Chondrocyte (in vitro differentiated cells): ENCODE results near the gene VGF. TPM values are rescaled to one million over a fixed set of nuclear protein-coding genes. Genes with fewer than 3 reads are reported as not detected.
"Not testable (repeated sequence)": the region's sequence is repeated elsewhere in the genome, so short reads cannot be mapped to it uniquely, and the experiment has no call there.

Experiments
- DNase-seq: peaks from one replicate; pipeline ENCODE4 v3.0.0; 2021; ENCODE audit warnings: mixed read lengths, low spot score
- H3K27ac Mint-ChIP-seq: one replicate; pipeline ENCODE4 v1.8.0; 2021; ENCODE audit warnings: mild to moderate bottlenecking, moderate library complexity, mixed read lengths; ENCODE audit not compliant: unreplicated experiment
- H3K27me3 Mint-ChIP-seq: 2 replicates; pipeline ENCODE4 v1.8.0; 2021; ENCODE audit warnings: low read depth, mixed read lengths
- H3K36me3 Mint-ChIP-seq: 2 replicates; pipeline ENCODE4 v1.8.0; 2021; ENCODE audit warnings: low read depth, mixed read lengths
- H3K4me1 Mint-ChIP-seq: 2 replicates; pipeline ENCODE4 v1.8.0; 2021; ENCODE audit warnings: low read depth, mild to moderate bottlenecking, mixed read lengths
- H3K4me3 Mint-ChIP-seq: one replicate; pipeline ENCODE4 v1.8.0; 2021; ENCODE audit warnings: mild to moderate bottlenecking, moderate library complexity, mixed read lengths; ENCODE audit not compliant: unreplicated experiment
- H3K9me3 Mint-ChIP-seq: 2 replicates; pipeline ENCODE4 v1.8.0; 2021; ENCODE audit warnings: low read depth, mixed read lengths
- microRNA-seq: library from miRNA; unstranded; fragments of <30 nt; microRNA quantifications from one replicate; pipeline ENCODE4 v1.2.0, GENCODE V29; 2020; ENCODE audit warnings: borderline number of aligned reads
- total RNA-seq: library from RNA; stranded (reverse); gene quantifications from 3 replicates; pipeline ENCODE4 v1.2.1, GENCODE V29; 2021
- TF ChIP-seq, protein P1 (sequence below): fragments of 200-600 bp; sonication (generic); IDR thresholded peaks from 2 replicates; pipeline ENCODE4 v1.5.0; 2021; ENCODE audit warnings: antibody characterized with exemption, mild to moderate bottlenecking, moderate library complexity

The VGF gene
- total RNA-seq, 1 donor from 2014 or later: 0.22 TPM

DNA sequence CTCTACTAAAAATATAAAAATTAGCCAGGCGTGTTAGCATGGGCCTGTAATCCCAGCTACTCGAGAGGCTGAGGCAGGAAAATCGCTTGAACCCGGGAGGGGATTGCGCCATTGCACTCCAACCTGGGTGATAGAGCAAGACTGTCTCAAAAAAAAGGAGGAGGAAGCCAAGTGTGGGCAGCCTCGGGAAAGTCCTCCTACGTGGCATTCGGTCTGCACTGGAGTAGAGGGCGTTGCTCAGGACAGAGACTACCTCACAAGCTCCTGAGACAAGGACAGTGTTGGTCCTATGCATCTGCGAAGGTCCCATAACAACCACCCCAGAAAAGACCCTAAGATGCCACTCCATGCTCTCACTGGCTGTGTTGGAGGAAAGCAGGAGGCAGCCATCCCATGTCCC, 48.5 kb downstream of the VGF start:
- Mint-ChIP-seq H3K27ac (peak overlapping the region; percentile 98), H3K4me1 (peaks cover 76% of the 10 kb centered on the region), H3K27me3 (no peaks in the 10 kb centered on the region), H3K9me3 (no peaks in the 10 kb centered on the region), H3K36me3 (no peaks in the 10 kb centered on the region), H3K4me3 (no peak overlapping the region)
- TF ChIP-seq, protein P1, sequence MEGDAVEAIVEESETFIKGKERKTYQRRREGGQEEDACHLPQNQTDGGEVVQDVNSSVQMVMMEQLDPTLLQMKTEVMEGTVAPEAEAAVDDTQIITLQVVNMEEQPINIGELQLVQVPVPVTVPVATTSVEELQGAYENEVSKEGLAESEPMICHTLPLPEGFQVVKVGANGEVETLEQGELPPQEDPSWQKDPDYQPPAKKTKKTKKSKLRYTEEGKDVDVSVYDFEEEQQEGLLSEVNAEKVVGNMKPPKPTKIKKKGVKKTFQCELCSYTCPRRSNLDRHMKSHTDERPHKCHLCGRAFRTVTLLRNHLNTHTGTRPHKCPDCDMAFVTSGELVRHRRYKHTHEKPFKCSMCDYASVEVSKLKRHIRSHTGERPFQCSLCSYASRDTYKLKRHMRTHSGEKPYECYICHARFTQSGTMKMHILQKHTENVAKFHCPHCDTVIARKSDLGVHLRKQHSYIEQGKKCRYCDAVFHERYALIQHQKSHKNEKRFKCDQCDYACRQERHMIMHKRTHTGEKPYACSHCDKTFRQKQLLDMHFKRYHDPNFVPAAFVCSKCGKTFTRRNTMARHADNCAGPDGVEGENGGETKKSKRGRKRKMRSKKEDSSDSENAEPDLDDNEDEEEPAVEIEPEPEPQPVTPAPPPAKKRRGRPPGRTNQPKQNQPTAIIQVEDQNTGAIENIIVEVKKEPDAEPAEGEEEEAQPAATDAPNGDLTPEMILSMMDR: no peak
- no peak for DNase-seq

DNA sequence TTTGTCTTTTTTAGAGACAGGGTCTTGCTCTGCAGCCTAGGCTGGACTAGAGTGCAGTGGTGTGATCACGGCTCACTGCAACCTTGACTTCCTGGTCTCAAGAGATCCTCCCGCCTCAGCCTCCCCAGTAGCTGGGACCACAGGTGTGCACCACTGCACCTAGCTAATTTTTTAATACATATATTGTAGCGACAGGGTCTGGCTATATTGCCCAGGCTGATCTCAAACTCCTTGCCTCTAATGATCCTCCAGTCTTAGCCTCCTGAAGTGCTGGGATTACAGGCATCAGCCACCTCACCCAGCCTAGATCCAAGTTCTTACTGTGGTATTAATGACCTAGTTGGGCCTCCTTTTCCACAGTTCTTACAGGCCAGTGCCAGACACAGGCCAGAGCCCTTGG, 50.2 kb downstream of the VGF start:
- Mint-ChIP-seq H3K9me3 (no peaks in the 10 kb centered on the region), H3K36me3 (no peaks in the 10 kb centered on the region), H3K27me3 (no peaks in the 10 kb centered on the region), H3K4me3 (no peak overlapping the region), H3K27ac (peak overlapping the region; percentile 27), H3K4me1 (peaks cover 79% of the 10 kb centered on the region)
- TF ChIP-seq, protein P1: no peak
- no peak for DNase-seq

DNA sequence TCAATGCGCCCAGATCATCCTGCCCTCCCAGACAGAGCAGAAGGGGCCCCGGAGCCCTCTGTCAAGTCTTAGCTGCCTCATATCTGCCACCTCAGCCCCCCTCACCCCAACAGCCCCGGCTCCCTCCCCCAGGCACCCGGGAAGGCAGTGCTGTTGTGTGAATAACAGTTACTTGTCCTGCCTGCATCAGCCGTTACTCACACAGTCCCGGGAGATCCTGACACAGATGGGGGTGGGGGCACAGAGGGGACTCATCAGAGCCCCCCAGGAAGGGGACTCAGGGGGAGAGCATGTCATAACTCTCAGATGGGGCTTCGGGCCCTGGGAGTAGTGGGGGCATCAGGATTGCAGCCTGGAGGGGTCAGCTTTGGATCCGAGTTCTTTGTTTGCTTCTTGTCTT, 50.9 kb downstream of the VGF start:
- H3K27ac Mint-ChIP-seq: peak overlapping the region; percentile 95
- TF ChIP-seq, protein P1: no peak
- no peak overlapping the region for H3K4me3 Mint-ChIP-seq
- no peak for DNase-seq
- H3K4me1 Mint-ChIP-seq: peaks cover 77% of the 10 kb centered on the region
- no peaks in the 10 kb centered on the region for H3K9me3 Mint-ChIP-seq
- no peaks in the 10 kb centered on the region for H3K36me3 Mint-ChIP-seq
- H3K27me3 Mint-ChIP-seq: no peaks in the 10 kb centered on the region

DNA sequence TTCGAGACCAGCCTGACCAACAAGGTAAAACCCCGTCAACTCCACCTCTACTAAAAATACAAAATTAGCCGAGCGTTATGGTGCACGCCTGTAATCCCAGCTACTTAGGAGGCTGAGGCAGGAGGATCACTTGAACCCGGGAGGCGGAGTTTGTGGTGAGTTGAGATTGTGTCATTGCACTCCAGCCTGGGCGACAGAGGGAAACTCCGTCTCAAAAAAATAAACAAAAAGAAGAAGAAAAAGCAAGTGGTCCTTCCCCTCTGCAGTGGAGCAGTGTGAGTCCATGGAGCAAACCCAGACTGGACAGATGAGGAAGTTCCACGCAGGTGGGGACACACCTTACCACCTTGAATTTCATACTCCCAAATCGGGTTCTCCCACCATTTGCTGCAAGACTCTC, 51.5 kb downstream of the VGF start:
- peak overlapping the region; percentile 22 for H3K27ac Mint-ChIP-seq
- H3K4me1 Mint-ChIP-seq: peaks cover 78% of the 10 kb centered on the region
- no peaks in the 10 kb centered on the region for H3K9me3 Mint-ChIP-seq
- H3K4me3 Mint-ChIP-seq: no peak overlapping the region
- H3K36me3 Mint-ChIP-seq: no peaks in the 10 kb centered on the region
- TF ChIP-seq, protein P1: no peak
- DNase-seq: no peak
- no peaks in the 10 kb centered on the region for H3K27me3 Mint-ChIP-seq

DNA sequence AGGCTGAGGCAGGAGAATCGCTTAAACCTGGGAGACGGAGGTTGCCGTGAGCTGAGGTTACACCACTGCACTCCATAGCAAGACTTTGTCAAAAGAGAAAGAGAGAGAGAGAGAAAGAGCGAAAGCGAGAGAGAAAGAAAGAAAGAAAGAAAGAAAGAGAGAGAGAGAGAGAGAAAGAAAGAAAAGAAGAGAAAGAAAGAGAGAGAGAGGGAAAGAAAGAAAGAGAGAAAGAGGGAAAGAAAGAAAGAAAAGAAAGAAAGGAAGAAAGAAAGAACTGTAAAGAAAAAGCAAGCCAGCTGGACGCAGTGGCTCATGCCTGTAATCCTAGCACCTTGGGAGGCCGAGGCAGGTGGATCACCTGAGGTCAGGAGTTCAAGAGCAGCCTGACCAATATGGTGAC, 52.2 kb downstream of the VGF start:
- not testable (repeated sequence) for H3K4me3 Mint-ChIP-seq, DNase-seq, H3K36me3 Mint-ChIP-seq, H3K27me3 Mint-ChIP-seq, H3K9me3 Mint-ChIP-seq
- H3K27ac Mint-ChIP-seq: peak overlapping the region; percentile 94
- peaks cover 78% of the 10 kb centered on the region for H3K4me1 Mint-ChIP-seq

Small RNA genes lying within 50 kb of the gene (microRNA-seq; reads per million reads assigned to microRNA genes)
- gene MIR4653: not detected

Other genes starting within 250 kb of the VGF start
- gene MUC3A, start 216.0 kb downstream of the VGF start, total RNA-seq: not detected in 3 replicates
- not detected in 3 replicates for gene MUC12, start 196.0 kb downstream of the VGF start, total RNA-seq
- gene MUC17, start 145.5 kb downstream of the VGF start, total RNA-seq: not detected in 3 replicates
- 26.1 to 35.7 TPM (median 30.4 TPM) in 3 replicates for gene TRIM56, start 80.1 kb downstream of the VGF start, total RNA-seq
- gene SERPINE1, start 38.5 kb downstream of the VGF start, total RNA-seq: 794 to 1,203 TPM (median 1,180 TPM) in 3 replicates
- 55.9 to 60.5 TPM (median 60.4 TPM) in 3 replicates for gene AP1S1, start 11.1 kb downstream of the VGF start, total RNA-seq
- not detected in 3 replicates for gene NAT16, start 14.7 kb upstream of the VGF start, total RNA-seq
- not detected in 3 replicates for gene MOGAT3, start 35.5 kb upstream of the VGF start, total RNA-seq
- 129 to 156 TPM (median 149 TPM) in 3 replicates for gene PLOD3, start 52.0 kb upstream of the VGF start, total RNA-seq
- 57.2 to 65.0 TPM (median 58.1 TPM) in 3 replicates for gene ZNHIT1, start 52.6 kb upstream of the VGF start, total RNA-seq
- gene CLDN15, start 72.2 kb upstream of the VGF start, total RNA-seq: 6.6 to 7.7 TPM (median 7.6 TPM) in 3 replicates
- gene FIS1, start 79.5 kb upstream of the VGF start, total RNA-seq: 110 to 133 TPM (median 118 TPM) in 3 replicates
- gene IFT22, start 156.2 kb upstream of the VGF start, total RNA-seq: 24.3 to 33.0 TPM (median 26.8 TPM) in 3 replicates
- gene COL26A1, start 197.3 kb upstream of the VGF start, total RNA-seq: 102 to 156 TPM (median 155 TPM) in 3 replicates